HG03354 (cell line): ENCODE measurements around the gene PDE3A.
"Not testable (repeated sequence)": the region's sequence is repeated elsewhere in the genome, so short reads cannot be mapped to it uniquely, and the experiment has no call there.

ENCODE experiments used
- ATAC-seq: cut with Tn5 transposase; IDR thresholded peaks from one replicate; pipeline ENCODE4 v1.9.1; 2021; ENCODE audit warnings: mild to moderate bottlenecking; ENCODE audit not compliant: unreplicated experiment, poor library complexity, severe bottlenecking

PDE3A gene

DNA sequence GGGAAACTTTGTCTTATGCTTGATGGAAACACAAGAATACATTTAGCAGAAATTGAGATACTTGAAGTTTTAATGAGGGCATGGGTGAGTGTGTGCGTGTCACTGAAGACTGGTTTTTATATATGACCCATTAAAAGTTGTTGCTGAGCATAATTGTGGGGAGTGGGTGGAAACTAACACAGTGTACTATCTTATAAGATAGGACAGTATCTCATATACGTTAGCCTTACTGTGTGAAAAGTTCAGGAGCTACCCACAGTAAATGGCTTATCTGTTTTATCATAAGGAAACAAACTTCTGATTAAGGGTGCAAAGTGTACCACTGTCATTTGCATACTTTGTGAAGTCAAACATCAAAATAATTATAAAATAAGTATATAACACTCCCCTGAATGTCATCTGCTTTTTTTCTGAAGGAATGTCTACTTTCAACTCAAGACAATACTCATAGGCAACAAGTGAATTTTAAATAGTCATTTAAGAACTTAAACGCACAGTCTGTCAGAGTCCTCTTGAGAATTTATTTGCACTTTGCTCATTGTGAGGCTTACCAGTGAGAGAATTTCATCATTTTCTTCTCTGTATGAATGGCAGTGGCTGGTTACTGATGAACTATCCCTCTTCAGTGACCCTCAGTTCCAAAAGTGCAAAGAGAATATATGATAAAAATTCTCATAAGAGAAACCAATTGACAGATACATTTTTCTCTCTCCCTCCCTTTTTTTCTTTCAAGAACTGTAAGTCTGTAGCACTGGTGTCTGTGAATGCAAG lies 4.2 kb downstream of the PDE3A start:
- no peak for ATAC-seq

DNA sequence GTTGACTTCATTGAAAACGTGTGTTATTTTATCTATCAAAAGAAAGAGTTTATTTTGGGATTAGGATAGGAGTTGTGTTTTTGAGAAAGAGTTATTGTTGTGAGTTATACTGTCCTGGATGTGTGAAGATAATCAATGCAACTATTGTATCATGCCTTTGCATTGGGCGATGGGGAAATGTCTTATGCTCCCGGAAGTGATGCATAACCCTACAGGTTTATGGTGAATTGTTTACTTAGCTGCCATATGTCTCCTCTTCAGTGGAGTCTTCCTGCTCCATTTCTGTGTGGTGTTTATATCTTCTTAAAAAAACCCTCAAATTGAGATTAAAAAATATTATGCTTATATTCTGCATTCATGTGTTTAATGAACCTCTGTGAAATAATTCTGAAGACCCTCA lies 6.5 kb downstream of the PDE3A start:
- no peak for ATAC-seq

DNA sequence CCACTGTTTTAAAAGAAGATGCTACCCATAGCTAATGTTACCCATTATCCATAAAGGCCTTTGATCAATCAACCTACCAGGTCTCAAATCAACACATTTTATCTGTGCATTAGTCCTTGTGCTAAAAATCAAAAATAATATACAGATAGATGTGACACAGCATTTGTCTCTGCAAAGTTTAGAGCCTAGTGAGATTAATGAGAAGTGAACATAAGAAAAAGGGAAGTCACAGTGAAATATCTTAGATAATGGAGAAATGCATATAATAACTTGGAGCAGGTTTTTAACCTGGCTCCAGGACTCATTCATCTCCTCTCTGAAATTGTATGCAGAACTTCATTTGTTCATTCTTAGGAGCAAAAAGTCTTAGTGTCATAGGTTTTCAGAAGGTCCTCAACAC lies 7.2 kb downstream of the PDE3A start:
- no peak for ATAC-seq

DNA sequence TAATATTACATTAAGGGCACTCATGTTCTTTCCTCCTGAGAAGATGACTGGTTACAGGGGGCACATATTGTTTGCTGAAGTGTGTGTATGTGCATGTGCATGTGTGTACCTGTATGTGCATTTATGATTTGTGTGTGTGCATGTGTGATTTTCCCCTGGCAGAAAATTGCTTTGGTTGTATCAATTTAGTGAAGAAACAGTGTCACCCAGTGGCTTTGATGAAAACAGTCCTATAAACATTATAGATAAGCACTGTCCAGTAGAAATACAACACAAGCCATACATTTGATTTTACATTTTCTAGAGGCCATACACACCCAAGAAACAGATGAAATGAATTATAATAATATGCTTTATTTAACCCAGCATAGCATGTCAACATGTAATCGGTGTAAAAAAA lies 8.6 kb downstream of the PDE3A start:
- no peak for ATAC-seq

DNA sequence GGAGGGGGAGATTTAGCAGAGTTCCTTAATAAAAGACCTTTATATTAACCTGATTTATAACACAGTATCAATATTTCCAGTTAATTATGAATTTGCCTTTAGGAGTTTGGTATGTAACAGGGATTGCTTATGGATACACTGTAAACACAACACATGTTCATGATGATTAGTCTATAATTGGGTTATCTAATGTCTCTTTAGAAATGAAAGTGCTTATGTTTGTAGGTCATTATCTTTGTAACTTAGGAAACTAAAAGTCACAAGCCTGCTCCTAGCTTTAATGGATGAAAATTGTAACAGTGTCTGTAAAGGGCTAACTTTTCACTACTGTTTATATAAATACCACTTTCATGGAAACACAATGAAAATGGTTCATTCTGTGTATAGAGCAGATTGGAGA lies 9.4 kb downstream of the PDE3A start:
- no peak for ATAC-seq

DNA sequence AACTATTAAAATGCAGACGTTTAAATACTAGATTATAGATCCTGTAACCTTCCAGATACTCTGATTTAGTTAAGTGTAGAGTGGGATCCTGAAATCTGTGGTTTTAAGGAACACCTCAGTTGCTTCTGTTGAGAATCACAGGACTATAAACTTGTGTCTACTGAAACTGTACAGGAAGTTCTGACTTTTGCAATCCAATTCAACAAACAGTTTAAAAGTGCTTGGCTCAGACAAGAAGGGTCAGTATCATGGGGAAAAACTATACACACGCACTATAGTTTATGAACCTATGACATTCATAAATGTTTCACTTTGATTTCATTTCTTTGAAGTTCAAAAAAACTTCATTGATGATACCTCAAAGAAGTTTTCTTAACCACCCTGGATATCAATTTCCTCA lies 13.8 kb downstream of the PDE3A start:
- no peak for ATAC-seq

DNA sequence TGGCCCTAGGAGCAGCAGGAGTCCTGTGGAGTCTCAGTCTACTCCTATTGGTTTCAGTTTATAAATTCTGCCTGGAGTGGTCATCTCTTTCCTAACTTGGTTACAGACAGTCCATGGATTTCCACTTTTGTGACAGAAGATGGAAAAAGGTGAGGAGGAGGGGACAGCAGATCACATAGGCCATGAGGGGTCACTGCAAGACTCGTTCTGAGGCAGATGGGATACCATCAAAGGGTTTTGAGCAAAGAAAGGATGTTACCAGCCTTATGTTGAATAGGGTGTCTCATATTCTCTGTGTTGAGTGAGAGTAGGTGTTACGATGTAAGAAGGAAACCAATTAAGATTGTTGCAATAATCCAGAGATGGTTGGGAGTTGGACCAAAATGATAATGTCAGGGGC lies 15.3 kb downstream of the PDE3A start:
- ATAC-seq: no peak

DNA sequence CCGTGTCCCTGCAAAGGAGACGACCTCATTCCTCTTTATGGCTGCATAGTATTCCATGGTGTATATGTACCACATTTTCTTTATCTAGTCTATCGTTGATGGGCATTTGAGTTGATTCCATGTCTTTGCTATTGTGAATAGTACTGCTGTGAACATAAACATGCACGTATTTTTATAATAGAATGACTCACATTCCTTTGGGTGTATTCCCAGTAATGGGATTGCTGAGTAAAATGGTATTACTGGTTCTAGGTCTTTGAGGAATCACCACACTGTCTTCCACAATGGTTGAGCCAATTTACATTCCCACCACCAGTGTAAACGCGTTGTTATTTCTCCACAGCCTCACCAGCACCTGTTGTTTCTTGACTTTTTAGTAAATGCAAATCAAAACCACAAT lies 16.5 kb downstream of the PDE3A start:
- ATAC-seq: not testable (repeated sequence)

DNA sequence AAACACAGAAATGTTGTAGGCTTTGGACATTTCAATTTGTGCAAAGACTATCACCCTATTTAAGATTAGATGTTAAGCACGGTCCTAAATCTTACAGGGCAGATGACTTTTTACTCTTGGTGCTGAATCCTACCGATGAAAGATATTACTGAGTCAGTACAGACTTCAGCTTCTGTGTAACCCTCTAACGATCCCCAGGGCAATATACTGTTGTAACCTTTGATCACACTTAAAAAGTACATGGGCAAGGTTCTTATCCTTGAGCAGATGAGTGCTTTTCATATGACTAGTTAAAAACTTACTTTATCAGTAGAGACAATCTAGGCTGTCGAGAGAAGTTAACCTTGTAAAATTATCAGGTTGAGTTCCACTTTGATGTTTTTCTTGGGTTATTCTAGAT lies 22.5 kb downstream of the PDE3A start:
- no peak for ATAC-seq

DNA sequence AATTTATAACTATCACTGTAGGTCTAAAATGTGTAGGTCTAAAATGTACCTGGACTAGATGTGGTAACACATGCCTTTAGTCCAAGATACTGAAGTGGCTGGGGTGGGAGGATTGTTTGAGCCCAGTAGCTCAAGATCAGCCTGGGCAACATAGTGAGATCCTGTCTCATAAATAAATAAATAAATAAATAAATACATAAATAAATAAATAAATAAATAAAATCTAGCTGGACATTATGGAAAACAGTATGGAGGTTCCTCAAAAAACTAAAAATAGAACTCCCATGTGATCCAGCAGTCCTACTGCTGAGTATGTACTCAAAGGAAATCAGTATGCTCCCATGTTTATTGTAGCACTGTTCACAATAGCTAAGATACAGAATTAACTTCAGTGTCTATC lies 24.0 kb downstream of the PDE3A start:
- no peak for ATAC-seq

DNA sequence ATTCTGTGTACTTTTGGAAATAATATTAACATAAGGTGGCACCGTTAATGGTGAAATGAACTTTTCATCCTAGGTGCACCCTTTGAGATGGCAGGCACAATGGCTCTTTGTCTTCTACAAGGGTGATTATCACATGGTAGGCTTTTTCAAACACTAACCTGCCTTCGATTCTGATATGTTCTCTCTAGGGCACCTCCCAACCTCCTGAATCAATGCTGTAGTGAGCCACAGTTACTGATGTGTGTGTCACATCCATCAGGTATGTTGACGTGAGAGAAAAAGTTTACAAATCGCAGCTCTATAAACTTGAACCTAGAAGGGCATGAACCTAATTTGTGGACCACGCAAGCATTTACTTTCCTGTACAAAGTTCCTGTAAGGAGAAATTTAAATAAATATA lies 25.4 kb downstream of the PDE3A start:
- no peak for ATAC-seq

DNA sequence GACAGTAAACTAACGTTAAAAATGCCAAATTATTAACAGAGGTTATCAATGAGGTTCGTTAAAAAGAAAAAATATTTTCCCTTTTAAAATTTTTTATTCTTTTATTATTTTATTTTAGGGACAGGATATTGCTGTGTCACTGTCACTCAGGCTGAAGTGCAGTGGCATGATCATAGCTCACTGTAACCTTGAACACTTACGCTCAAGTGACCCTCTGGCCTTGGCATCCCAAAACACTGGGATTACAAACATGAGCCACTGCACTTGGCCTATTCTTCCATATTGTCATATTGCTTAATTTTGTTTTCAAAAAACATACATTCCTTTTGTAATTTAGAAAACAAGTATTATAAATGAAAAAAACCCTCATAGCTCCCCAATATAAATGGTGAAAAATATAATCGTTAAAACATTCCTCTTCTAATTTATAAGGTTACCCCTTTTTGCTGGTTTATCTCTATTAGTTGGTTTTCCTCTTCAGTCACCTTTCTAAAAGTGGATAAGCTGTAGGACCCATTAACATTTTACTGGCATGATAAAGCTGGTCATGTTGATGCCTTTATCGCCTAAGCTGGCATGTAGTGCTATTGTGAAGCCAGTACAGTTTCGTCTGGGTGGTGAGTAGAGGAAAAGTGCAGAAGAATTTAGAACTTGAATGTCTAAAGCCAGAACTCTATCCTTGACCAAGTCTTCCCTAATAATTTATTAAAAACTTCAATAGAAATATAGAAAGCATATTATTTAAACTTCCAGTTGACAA lies 27.6 kb downstream of the PDE3A start:
- no peak for ATAC-seq

DNA sequence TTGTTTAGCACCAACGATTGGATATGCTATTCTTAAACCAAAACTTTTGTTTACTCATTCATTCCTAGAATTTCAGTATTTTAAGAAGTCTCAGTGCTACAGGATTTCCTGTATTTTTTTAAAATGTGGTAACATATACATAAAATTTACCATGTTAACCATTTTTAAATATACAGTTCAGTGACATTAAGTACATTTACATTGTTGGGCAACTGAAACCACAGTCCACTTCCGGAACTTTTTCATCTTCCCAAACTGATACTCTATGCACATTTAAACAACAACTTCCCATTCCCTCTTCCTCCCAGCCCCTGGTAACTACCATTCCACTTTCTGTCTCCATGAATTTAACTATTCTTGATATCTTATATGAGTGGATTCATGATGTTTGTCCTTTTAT lies 30.3 kb downstream of the PDE3A start:
- ATAC-seq: no peak

DNA sequence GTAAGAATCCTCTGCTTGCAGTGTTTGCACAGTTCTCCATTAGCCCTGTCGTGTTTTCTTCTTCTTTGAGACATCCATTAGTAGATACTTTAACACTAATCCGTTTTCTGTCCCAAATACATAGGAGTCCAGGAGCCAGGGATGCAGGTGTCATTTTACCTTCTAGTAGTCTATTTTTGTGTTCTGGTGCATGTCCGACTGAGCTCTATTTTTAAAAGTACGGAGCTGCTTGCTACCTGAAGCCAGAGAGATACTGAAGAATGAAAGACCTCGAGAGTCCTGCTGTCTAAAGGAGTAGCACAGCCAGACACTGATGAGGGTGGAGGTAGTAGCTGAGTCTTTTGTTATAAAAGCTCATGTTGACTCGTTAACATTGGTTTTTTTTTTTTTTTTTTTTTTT lies 31.7 kb downstream of the PDE3A start:
- ATAC-seq: no peak

DNA sequence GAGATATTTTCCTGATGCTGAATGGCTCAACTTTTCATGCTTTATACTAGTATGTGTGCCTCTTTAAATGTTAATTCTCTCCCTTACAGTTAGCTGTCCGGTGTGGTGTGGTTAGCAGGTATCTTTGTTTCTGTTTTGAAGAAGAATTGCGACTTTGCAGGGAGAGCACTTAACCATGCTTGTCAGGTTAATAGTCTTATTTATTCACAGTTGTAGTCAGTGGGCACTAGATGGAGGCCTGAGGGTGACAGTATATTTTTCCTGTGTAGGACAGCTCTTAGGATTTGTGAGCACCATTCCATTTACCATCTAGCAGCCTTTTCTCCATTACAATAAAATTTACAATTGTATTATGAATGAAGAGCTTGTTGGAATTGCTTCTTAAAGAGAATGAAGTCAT lies 34.9 kb downstream of the PDE3A start:
- ATAC-seq: no peak

DNA sequence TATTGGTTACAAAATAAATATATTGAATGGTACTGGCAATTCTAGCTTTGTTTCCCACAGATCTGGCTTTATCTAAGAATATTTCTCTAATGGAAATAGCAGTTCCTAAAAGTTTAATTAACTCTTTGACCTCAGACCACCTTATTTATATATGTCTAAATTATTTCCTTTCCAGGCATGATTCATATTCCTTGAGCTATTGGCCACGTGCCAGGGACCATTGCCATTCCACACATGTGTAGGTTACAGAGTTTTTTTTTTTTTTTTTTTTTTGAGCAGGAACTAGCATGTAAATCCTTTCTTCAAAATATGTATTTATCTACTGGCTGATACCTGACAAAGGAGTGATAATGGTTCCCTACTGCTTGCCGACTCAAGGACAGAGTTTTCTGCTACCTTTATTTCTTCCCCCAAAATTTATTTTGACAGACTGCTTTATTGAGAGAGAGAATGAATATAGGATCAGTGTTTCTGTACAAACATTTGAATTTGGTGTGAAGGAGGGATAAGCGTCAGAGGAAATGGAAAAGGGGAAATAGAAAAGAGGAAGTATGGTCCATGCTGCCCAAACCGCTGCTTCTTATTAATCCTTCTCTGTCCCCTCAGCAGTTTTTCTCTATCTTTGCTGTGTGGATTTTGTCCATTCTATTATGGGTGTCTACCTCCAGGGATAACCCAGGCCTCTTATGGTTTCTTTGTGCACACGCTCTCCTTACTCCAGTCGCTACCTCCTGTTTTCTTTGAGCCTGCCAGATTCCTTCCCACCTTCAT lies 36.4 kb downstream of the PDE3A start:
- ATAC-seq: no peak

DNA sequence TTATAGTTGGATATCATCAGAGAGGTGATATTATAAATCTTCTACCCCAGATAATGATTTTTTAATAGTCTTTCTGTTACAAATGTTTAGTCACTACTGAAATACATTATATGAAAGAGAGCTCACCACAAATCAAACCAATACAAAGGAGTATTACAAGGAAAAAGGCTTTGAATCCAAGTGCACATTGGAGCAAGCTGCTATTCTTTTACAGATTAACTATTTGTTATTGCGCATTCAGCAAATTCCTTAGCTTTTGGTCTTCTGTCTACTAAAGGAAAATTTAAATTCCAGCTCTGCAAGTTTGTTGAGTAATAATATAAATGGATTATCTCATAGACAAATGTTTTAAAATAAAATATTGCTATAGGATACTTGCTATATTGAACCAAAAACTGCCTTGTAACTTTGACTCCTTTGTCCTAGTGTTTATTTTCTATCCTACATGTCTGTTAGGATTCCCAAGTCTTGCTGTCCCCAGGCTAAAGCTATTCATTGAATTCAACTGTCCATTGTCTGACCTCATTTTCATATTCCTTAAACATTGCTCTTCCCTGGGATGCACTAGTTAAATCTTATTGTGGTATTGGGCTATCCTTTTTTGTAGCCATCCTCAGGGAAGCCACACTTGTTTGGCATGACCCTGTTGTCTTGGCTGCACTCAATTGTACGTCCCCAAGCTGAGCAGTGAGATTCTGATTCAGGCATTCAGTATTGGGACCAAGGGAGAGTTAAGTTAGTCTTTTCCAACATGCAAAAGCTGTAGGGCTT lies 41.5 kb downstream of the PDE3A start:
- no peak for ATAC-seq

DNA sequence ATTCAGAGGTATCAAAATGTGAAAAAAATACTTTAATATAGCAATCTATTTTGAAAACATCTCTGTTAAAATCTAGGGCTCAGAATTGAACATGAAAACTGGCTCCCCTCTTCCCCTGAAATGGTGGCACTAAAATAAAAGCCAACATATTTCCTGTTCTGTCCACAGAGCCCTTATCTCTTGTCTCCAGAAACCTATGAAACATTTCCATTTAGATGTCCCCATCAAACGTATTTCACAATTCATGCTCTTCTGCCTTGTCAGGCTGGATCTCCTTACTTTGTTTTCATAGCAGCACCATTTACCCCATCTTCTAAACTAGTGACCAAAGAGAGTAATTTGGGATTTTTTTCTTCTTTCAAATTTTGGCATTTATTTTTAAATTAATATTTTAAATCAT lies 42.4 kb downstream of the PDE3A start:
- no peak for ATAC-seq

DNA sequence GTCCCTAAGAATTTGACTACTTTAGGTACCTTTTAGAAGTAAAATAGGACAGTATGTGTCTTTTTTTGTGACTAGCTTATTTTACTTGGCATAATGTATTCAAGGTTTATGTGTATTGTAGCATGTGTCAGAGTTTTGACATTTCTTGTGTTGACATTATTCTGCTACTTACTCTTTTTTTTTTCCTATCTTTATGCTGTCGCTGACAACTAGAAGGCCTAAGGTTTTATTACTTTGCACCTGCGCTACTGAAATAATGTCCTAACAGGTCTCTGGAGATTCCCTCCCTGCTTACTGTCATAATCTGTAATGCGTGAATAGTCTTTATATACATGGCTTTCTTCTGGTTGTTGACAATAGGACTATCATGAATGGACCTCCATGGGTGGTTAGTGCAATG lies 43.0 kb downstream of the PDE3A start:
- no peak for ATAC-seq

DNA sequence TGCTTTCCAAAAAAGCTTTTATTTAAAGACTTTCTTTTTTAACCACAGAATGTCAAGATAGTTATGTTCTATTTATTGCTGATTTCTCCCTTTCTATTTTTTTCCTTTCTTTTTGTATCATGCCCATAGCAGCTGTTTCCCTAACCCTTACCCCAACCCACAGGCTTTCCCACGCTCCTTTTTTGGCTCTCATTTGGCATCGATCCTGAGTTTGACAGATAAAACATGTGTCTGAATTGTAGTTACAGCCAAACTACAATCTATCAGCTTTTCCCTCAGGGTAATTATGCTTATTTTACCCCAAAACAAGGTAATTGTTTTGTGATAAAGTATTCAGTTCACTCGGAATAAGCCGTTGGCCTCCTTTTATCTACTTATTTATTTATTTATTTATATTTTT lies 46.7 kb downstream of the PDE3A start:
- ATAC-seq: no peak
